Osteoblast (primary cell): ENCODE data around the gene MAP3K1. TPM values are rescaled to one million over a fixed set of nuclear protein-coding genes. Genes with fewer than 3 reads are reported as not detected.

Experiments
- DNase-seq: peaks from one replicate; pipeline ENCODE4 v3.0.0; 2011; ENCODE audit warnings: low spot score, mixed read lengths; ENCODE audit not compliant: insufficient read length; ENCODE audit errors: missing footprints
- H2AFZ ChIP-seq: 2 replicates; pipeline ENCODE4 v1.6.0; 2011; ENCODE audit warnings: mild to moderate bottlenecking, low read length
- H3K27ac ChIP-seq: 2 replicates; pipeline ENCODE4 v1.5.1; 2011; ENCODE audit warnings: mild to moderate bottlenecking, low read depth, low read length, moderate library complexity
- H3K27me3 ChIP-seq: 2 replicates; pipeline ENCODE4 v1.6.0; 2012; ENCODE audit warnings: mild to moderate bottlenecking, control low read depth, inconsistent platforms, low read length, moderate library complexity; ENCODE audit not compliant: insufficient read depth
- H3K36me3 ChIP-seq: 2 replicates; pipeline ENCODE4 v1.5.1; 2011; ENCODE audit warnings: mild to moderate bottlenecking, low read length, control low read depth, moderate library complexity; ENCODE audit not compliant: insufficient read depth
- H3K4me1 ChIP-seq: 2 replicates; pipeline ENCODE4 v1.5.1; 2011; ENCODE audit warnings: mild to moderate bottlenecking, low read length, control low read depth, moderate library complexity; ENCODE audit not compliant: insufficient read depth
- H3K4me2 ChIP-seq: 2 replicates; pipeline ENCODE4 v1.6.0; 2011; ENCODE audit warnings: mild to moderate bottlenecking, low read length; ENCODE audit not compliant: insufficient read depth
- H3K4me3 ChIP-seq: fragments of 200-600 bp; sonication (generic); 3 replicates; pipeline ENCODE4 v1.5.1; 2012; ENCODE audit warnings: mild to moderate bottlenecking, low read length, inconsistent platforms; ENCODE audit not compliant: insufficient read depth
- H3K79me2 ChIP-seq: 2 replicates; pipeline ENCODE4 v1.6.0; 2012; ENCODE audit warnings: mild to moderate bottlenecking, low read length, control low read depth, inconsistent platforms; ENCODE audit not compliant: insufficient read depth
- H3K9me3 ChIP-seq: 2 replicates; pipeline ENCODE4 v1.5.1; 2011; ENCODE audit warnings: low read depth, low read length, control low read depth
- H4K20me1 ChIP-seq: 2 replicates; pipeline ENCODE4 v1.6.0; 2012; ENCODE audit warnings: mild to moderate bottlenecking, low read length, control low read depth; ENCODE audit not compliant: insufficient read depth
- total RNA-seq: library from RNA; depleted of rRNA; stranded (reverse); fragments of >200 nt; gene quantifications from 2 replicates; pipeline ENCODE4 v1.2.3, GENCODE V29; 2012
- TF ChIP-seq, protein P1 (sequence below): IDR thresholded peaks from 2 replicates; pipeline ENCODE4 v1.5.1; 2011; ENCODE audit warnings: mild to moderate bottlenecking, low read depth, low read length, moderate library complexity; ENCODE audit errors: extremely low read depth

Gene MAP3K1
- total RNA-seq, 1 donor = 8.0 TPM

GRCh38 chr5:56917534-56917933 lies 102.2 kb downstream of the MAP3K1 start:
- no peak overlapping the region for H3K4me3 ChIP-seq
- H3K27me3 ChIP-seq = no peaks in the 10 kb centered on the region
- no peaks in the 10 kb centered on the region for H3K9me3 ChIP-seq
- no peaks in the 10 kb centered on the region for H4K20me1 ChIP-seq
- H3K36me3 ChIP-seq = peaks cover 7% of the 10 kb centered on the region
- no peaks in the 10 kb centered on the region for H3K4me1 ChIP-seq
- H2AFZ ChIP-seq = no peak overlapping the region
- H3K4me2 ChIP-seq = no peak overlapping the region
- no peak for DNase-seq
- H3K79me2 ChIP-seq = no peaks in the 10 kb centered on the region
- TF ChIP-seq, protein P1, sequence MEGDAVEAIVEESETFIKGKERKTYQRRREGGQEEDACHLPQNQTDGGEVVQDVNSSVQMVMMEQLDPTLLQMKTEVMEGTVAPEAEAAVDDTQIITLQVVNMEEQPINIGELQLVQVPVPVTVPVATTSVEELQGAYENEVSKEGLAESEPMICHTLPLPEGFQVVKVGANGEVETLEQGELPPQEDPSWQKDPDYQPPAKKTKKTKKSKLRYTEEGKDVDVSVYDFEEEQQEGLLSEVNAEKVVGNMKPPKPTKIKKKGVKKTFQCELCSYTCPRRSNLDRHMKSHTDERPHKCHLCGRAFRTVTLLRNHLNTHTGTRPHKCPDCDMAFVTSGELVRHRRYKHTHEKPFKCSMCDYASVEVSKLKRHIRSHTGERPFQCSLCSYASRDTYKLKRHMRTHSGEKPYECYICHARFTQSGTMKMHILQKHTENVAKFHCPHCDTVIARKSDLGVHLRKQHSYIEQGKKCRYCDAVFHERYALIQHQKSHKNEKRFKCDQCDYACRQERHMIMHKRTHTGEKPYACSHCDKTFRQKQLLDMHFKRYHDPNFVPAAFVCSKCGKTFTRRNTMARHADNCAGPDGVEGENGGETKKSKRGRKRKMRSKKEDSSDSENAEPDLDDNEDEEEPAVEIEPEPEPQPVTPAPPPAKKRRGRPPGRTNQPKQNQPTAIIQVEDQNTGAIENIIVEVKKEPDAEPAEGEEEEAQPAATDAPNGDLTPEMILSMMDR = no peak
- no peak overlapping the region for H3K27ac ChIP-seq

GRCh38 chr5:56918054-56918453 lies 102.7 kb downstream of the MAP3K1 start:
- Histone ChIP-seq H3K79me2 (peaks cover 2% of the 10 kb centered on the region), H2AFZ (no peak overlapping the region), H3K36me3 (peaks cover 13% of the 10 kb centered on the region), H3K27ac (no peak overlapping the region), H3K4me2 (no peak overlapping the region), H3K4me3 (no peak overlapping the region), H3K4me1 (no peaks in the 10 kb centered on the region), H3K27me3 (no peaks in the 10 kb centered on the region), H4K20me1 (no peaks in the 10 kb centered on the region), H3K9me3 (no peaks in the 10 kb centered on the region)
- DNase-seq = no peak
- TF ChIP-seq, protein P1 = no peak

GRCh38 chr5:56919942-56920662 lies 104.8 kb downstream of the MAP3K1 start:
- no peaks in the 10 kb centered on the region for H4K20me1 ChIP-seq
- no peaks in the 10 kb centered on the region for H3K27me3 ChIP-seq
- H3K4me2 ChIP-seq = no peak overlapping the region
- H3K36me3 ChIP-seq = peaks cover 21% of the 10 kb centered on the region
- H3K9me3 ChIP-seq = no peaks in the 10 kb centered on the region
- H2AFZ ChIP-seq = no peak overlapping the region
- no peak overlapping the region for H3K27ac ChIP-seq
- no peaks in the 10 kb centered on the region for H3K4me1 ChIP-seq
- TF ChIP-seq, protein P1 = no peak
- peaks cover 2% of the 10 kb centered on the region for H3K79me2 ChIP-seq
- DNase-seq = no peak
- no peak overlapping the region for H3K4me3 ChIP-seq

DNA sequence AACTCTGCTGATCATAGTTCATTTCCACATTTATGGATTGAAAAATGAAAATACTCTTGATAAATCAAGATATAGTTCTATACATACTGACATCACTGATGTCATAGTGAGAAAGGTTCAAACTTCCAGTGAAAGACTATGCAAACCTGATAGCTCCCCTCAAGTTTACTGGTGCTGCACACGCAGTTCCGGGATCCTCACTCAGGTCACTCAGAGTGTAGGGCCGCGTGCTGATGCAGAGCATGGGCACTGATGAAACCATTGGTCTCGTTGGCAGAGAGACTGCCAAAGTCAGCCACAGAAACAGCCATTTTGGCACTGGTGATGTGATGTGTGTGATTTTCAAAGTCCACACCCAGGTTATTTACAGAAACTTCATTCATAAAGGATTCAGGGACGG lies 107.6 kb downstream of the MAP3K1 start:
- no peak overlapping the region for H2AFZ ChIP-seq
- H3K36me3 ChIP-seq = peaks cover 30% of the 10 kb centered on the region
- H3K4me2 ChIP-seq = no peak overlapping the region
- no peaks in the 10 kb centered on the region for H3K9me3 ChIP-seq
- no peaks in the 10 kb centered on the region for H3K27me3 ChIP-seq
- no peak overlapping the region for H3K27ac ChIP-seq
- H3K4me1 ChIP-seq = no peaks in the 10 kb centered on the region
- TF ChIP-seq, protein P1 = no peak
- no peak overlapping the region for H3K4me3 ChIP-seq
- peaks cover 2% of the 10 kb centered on the region for H3K79me2 ChIP-seq
- no peaks in the 10 kb centered on the region for H4K20me1 ChIP-seq
- DNase-seq = no peak
